HCT116 (cell line): Measurements from ENCODE around the gene GREM2. TPM values are rescaled to one million over a fixed set of nuclear protein-coding genes. Genes with fewer than 3 reads are reported as not detected.

Experiments
- ATAC-seq: fragments of 200-7000 bp; cut with Tn5 transposase; 2 replicates; pipeline ENCODE4 v1.9.1; 2020; ENCODE audit warnings: mild to moderate bottlenecking, moderate library complexity
- BruUV-seq: library from RNA; stranded (reverse); fragments of 400-500 nt; replicated peaks from 2 replicates; lab custom pipeline; 2021; lab: Mats Ljungman, UMichigan
- CTCF ChIA-PET: fragments of 300-600 bp; sonication (Branson Sonifier 250); formaldehyde crosslinking; loops from one replicate; lab custom pipeline; 2021; ENCODE audit warnings: antibody characterized with exemption; lab: Charles Lee
- POLR2A ChIA-PET: fragments of 300-600, 350-600 bp; sonication (Branson Sonifier 250); formaldehyde crosslinking; loops from one replicate; lab custom pipeline; 2021; ENCODE audit warnings: antibody characterized with exemption; lab: Charles Lee
- RAD21 ChIA-PET, 2 experiments: fragments of 300-600 bp; sonication (Branson Sonifier 250); formaldehyde crosslinking; loops; one replicate each; lab custom pipeline; 2023; ENCODE audit warnings: low total read pairs in 2 of 2; ENCODE audit not compliant: uncharacterized antibody in 2 of 2, unreplicated experiment in 2 of 2, low non-redundant PET in 1 of 2; lab: Charles Lee
- DNase-seq: peaks from one replicate; pipeline ENCODE4 v3.0.0-alpha.2; 2010; ENCODE audit warnings: low read depth, low spot score
- H2AFZ ChIP-seq: fragments of 200-600 bp; shearing (Covaris generic), sonication (generic); 2 replicates; pipeline ENCODE4 v1.6.1; 2017; ENCODE audit warnings: low read depth, mixed run types, mixed read lengths, antibody characterized with exemption, low read length; ENCODE audit not compliant: poor library complexity, severe bottlenecking
- H3K27ac ChIP-seq: 2 replicates; pipeline ENCODE4 v1.5.1; 2012; ENCODE audit warnings: low read depth, low read length
- H3K27me3 ChIP-seq: fragments of 200-600 bp; sonication (generic); 2 replicates; pipeline ENCODE4 v1.6.1; 2016; ENCODE audit warnings: mixed run types, low read length, mixed read lengths; ENCODE audit not compliant: insufficient read depth
- H3K36me3 ChIP-seq, 2 experiments: fragments of 200-500 bp in 1 of 2; fragments of 200-600 bp in 1 of 2; sonication (Bioruptor generic) in 1 of 2; sonication (generic) in 1 of 2; 2 replicates each; pipeline versions ENCODE4 v1.5.1 to v1.6.1; 2014 to 2016; ENCODE audit warnings: low read length in 2 of 2, inconsistent platforms in 1 of 2, mixed read lengths in 1 of 2, mixed run types in 1 of 2; ENCODE audit not compliant: insufficient read depth in 2 of 2, control insufficient read depth in 1 of 2
- H3K4me1 ChIP-seq, 2 experiments: fragments of 200-600 bp in 1 of 2; sonication (generic) in 1 of 2; 2 replicates each; pipeline versions ENCODE4 v1.5.1 to v1.6.1; 2012 to 2017; ENCODE audit warnings: low read length in 2 of 2, inconsistent platforms in 1 of 2, mild to moderate bottlenecking in 1 of 2, mixed read lengths in 1 of 2, mixed run types in 1 of 2, moderate library complexity in 1 of 2; ENCODE audit not compliant: insufficient read depth in 2 of 2, control insufficient read depth in 1 of 2
- H3K4me2 ChIP-seq: fragments of 200-600 bp; sonication (generic); 2 replicates; pipeline ENCODE4 v1.6.1; 2017; ENCODE audit warnings: mixed run types, low read length, mixed read lengths
- H3K4me3 ChIP-seq, 2 experiments: fragments of 200-600 bp in 1 of 2; sonication (generic) in 1 of 2; replicated peaks in 1 of 2; 2 replicates each; pipeline ENCODE4 v1.5.1; 2011 to 2016; ENCODE audit warnings: low read length in 2 of 2, control low read depth in 1 of 2, low read depth in 1 of 2, mild to moderate bottlenecking in 1 of 2, mixed read lengths in 1 of 2, mixed run types in 1 of 2
- H3K79me2 ChIP-seq: fragments of 200-600 bp; sonication (generic); 2 replicates; pipeline ENCODE4 v1.6.1; 2017; ENCODE audit warnings: mild to moderate bottlenecking, mixed run types, low read length, moderate library complexity, mixed read lengths; ENCODE audit not compliant: insufficient read depth
- H3K9ac ChIP-seq: fragments of 200-600 bp; sonication (generic); 2 replicates; pipeline ENCODE4 v1.6.1; 2016; ENCODE audit warnings: low read length, mixed read lengths
- H3K9me2 ChIP-seq: fragments of 200-600 bp; sonication (generic), shearing (Covaris generic); 2 replicates; pipeline ENCODE4 v1.6.1; 2017; ENCODE audit warnings: mixed run types, mild to moderate bottlenecking, moderate library complexity; ENCODE audit not compliant: insufficient read depth
- H3K9me3 ChIP-seq, 2 experiments: fragments of 200-500 bp in 1 of 2; fragments of 200-600 bp in 1 of 2; sonication (Bioruptor generic) in 1 of 2; sonication (generic) in 1 of 2; 2 replicates each; pipeline ENCODE4 v1.6.1; 2014 to 2017; ENCODE audit warnings: low read length in 2 of 2, mixed read lengths in 2 of 2, inconsistent platforms in 1 of 2, low read depth in 1 of 2, mild to moderate bottlenecking in 1 of 2, mixed run types in 1 of 2, moderate library complexity in 1 of 2; ENCODE audit not compliant: control insufficient read depth in 1 of 2, insufficient read depth in 1 of 2
- H4K20me1 ChIP-seq: fragments of 200-600 bp; sonication (generic), shearing (Covaris generic); 2 replicates; pipeline ENCODE4 v1.6.1; 2017; ENCODE audit warnings: mixed run types, mild to moderate bottlenecking, moderate library complexity; ENCODE audit not compliant: insufficient read depth
- ATF3 ChIP-seq: IDR thresholded peaks from 2 replicates; pipeline ENCODE4 v1.6.1; 2012
- CEBPB ChIP-seq: IDR thresholded peaks from 2 replicates; pipeline ENCODE4 v1.6.1; 2012; ENCODE audit warnings: low read depth
- CTCF ChIP-seq, 3 experiments: fragments of 200-600 bp in 1 of 3; sonication (generic) in 1 of 3; IDR thresholded peaks in 2 of 3; conservative IDR thresholded peaks in 1 of 3; 2 replicates each; pipeline ENCODE4 v1.5.1; 2012 to 2017; ENCODE audit warnings: low read depth in 2 of 3, low read length in 2 of 3, antibody characterized with exemption in 1 of 3, borderline replicate concordance in 1 of 3, control low read depth in 1 of 3, mild to moderate bottlenecking in 1 of 3, mixed read lengths in 1 of 3, mixed run types in 1 of 3, moderate library complexity in 1 of 3; ENCODE audit not compliant: insufficient read depth in 1 of 3
- EGR1 ChIP-seq: IDR thresholded peaks from 2 replicates; pipeline ENCODE4 v1.6.1; 2012; ENCODE audit warnings: low read depth
- ELF1 ChIP-seq: IDR thresholded peaks from 2 replicates; pipeline ENCODE4 v1.6.1; 2012; ENCODE audit warnings: low read depth, borderline replicate concordance
- EZH2 ChIP-seq: fragments of 200-600 bp; sonication (generic); IDR thresholded peaks from 2 replicates; pipeline ENCODE4 v1.6.1; 2017; ENCODE audit warnings: antibody characterized with exemption, mixed run types
- EZH2phosphoT487 ChIP-seq: fragments of 200-600 bp; IDR thresholded peaks from 2 replicates; pipeline ENCODE4 v1.6.1; 2018; ENCODE audit warnings: antibody characterized with exemption, borderline replicate concordance
- FOSL1 ChIP-seq: IDR thresholded peaks from 2 replicates; pipeline ENCODE4 v1.6.1; 2012; ENCODE audit warnings: low read depth
- JUND ChIP-seq: IDR thresholded peaks from 2 replicates; pipeline ENCODE4 v1.6.1; 2012
- MAX ChIP-seq: IDR thresholded peaks from 2 replicates; pipeline ENCODE4 v1.6.1; 2012
- POLR2A ChIP-seq: IDR thresholded peaks from 2 replicates; pipeline ENCODE4 v1.7.0; 2011; ENCODE audit warnings: borderline replicate concordance; ENCODE audit not compliant: insufficient read depth, insufficient read length; ENCODE audit errors: extremely low read depth
- RAD21 ChIP-seq: IDR thresholded peaks from 2 replicates; pipeline ENCODE4 v1.6.1; 2012; ENCODE audit warnings: low read depth, mild to moderate bottlenecking
- SIN3A ChIP-seq: IDR thresholded peaks from 2 replicates; pipeline ENCODE4 v1.6.1; 2012; ENCODE audit warnings: low read depth
- SP1 ChIP-seq: IDR thresholded peaks from 2 replicates; pipeline ENCODE4 v1.6.1; 2012; ENCODE audit warnings: low read depth
- TCF7L2 ChIP-seq: IDR thresholded peaks from 2 replicates; pipeline ENCODE4 v1.7.0; 2011; ENCODE audit warnings: borderline replicate concordance, inconsistent platforms; ENCODE audit not compliant: insufficient read depth, insufficient read length; ENCODE audit errors: extremely low read depth
- YY1 ChIP-seq: IDR thresholded peaks from 2 replicates; pipeline ENCODE4 v1.6.1; 2011; ENCODE audit warnings: low read length, low read depth, moderate library complexity, mild to moderate bottlenecking; ENCODE audit not compliant: insufficient replicate concordance; ENCODE audit errors: extremely low read depth
- ZBTB33 ChIP-seq: IDR thresholded peaks from 2 replicates; pipeline ENCODE4 v1.6.1; 2011; ENCODE audit warnings: mild to moderate bottlenecking, low read length, moderate library complexity; ENCODE audit not compliant: insufficient replicate concordance; ENCODE audit errors: extremely low read depth
- ZFX ChIP-seq: fragments of 450-650 bp; IDR thresholded peaks from 2 replicates; pipeline ENCODE4 v1.6.1; 2017
- intact Hi-C: fragments of 100-400 bp; cut with micrococcal nuclease; formaldehyde crosslinking; loops from 2 replicates; pipeline ENCODE4 v1.10.0; 2022
- total RNA-seq: library from RNA; stranded (reverse); gene quantifications from one replicate; pipeline ENCODE4 v1.2.1, GENCODE V29; 2021; ENCODE audit not compliant: unreplicated experiment

GREM2 gene
- total RNA-seq, 1 experiment from 2014 or later: not detected

GRCh38 chr1:240487493-240487892 lies 124.5 kb downstream of the GREM2 start:
- Histone ChIP-seq H3K4me2 (no peak overlapping the region), H3K9me2 (no peaks in the 10 kb centered on the region), H3K79me2 (no peaks in the 10 kb centered on the region), H2AFZ (no peak overlapping the region), H3K27ac (no peak overlapping the region), H3K9ac (no peak overlapping the region), H3K9me3 (peaks cover 0 to 12% of the 10 kb centered on the region in 2 experiments; a peak in 2 of 4 replicates), H3K27me3 (no peaks in the 10 kb centered on the region), H3K4me1 (no peaks in the 10 kb centered on the region), H4K20me1 (no peaks in the 10 kb centered on the region), H3K36me3 (no peaks in the 10 kb centered on the region), H3K4me3 (no peak overlapping the region)
- TF ChIP-seq EZH2 (no peak), ELF1 (no peak), JUND (no peak), FOSL1 (no peak), ATF3 (no peak), EGR1 (no peak), SP1 (no peak)
- ChIA-PET CTCF (no interaction called here), POLR2A (no interaction called here), RAD21 (no interaction called here)
- intact Hi-C loops: no loop called here
- BruUV-seq: no TSS peak
- no peak for ATAC-seq
- DNase-seq: no peak

- BruUV-seq: no TSS peak
- ChIA-PET CTCF (no interaction called here), RAD21 (no interaction called here), POLR2A (no interaction called here)
- Histone ChIP-seq H3K9me3 (peaks cover 0 to 12% of the 10 kb centered on the region in 2 experiments; a peak in 1 of 4 replicates), H2AFZ (no peak overlapping the region), H3K9ac (no peak overlapping the region), H3K27ac (no peak overlapping the region), H3K79me2 (no peaks in the 10 kb centered on the region), H3K4me3 (no peak overlapping the region), H3K36me3 (no peaks in the 10 kb centered on the region), H3K27me3 (no peaks in the 10 kb centered on the region), H3K9me2 (no peaks in the 10 kb centered on the region), H3K4me2 (no peak overlapping the region), H3K4me1 (no peaks in the 10 kb centered on the region), H4K20me1 (no peaks in the 10 kb centered on the region)
- no peak for ATAC-seq
- DNase-seq: no peak
- TF ChIP-seq EGR1 (no peak), MAX (no peak), YY1 (no peak), TCF7L2 (no peak), POLR2A (no peak), ZBTB33 (no peak), SP1 (no peak), CTCF (IDR thresholded peaks at IDR 0.05 in 2 of 3, conservative IDR thresholded peaks at IDR 0.05 in 1 of 3; ENCODE audit: borderline replicate concordance in 1 of 3, insufficient read depth in 1 of 3, low read depth in 2 of 3, low read length in 2 of 3) (no peak), ELF1 (no peak), SIN3A (no peak), CEBPB (no peak), RAD21 (no peak), ATF3 (no peak), EZH2phosphoT487 (no peak), ZFX (no peak)
- intact Hi-C loops: no loop called here
Observed at GRCh38 chr1:240486611-240487010, 125.3 kb downstream of the GREM2 start.
